Skin epidermis (tissue), 12 donors: Measurements from ENCODE around the gene RAD51D.
"Not testable (repeated sequence)": the region's sequence is repeated elsewhere in the genome, so short reads cannot be mapped to it uniquely, and the experiment has no call there.

Source experiments
- H3K27ac ChIP-seq, 21 experiments: fragments of 200-600 bp; sonication (generic) in 11 of 21; one replicate each; pipeline ENCODE4 v1.5.0; 2020; ENCODE audit warnings: mild to moderate bottlenecking in 3 of 21, inconsistent platforms in 2 of 21, moderate library complexity in 2 of 21
- H3K4me3 ChIP-seq, 7 experiments: fragments of 200-600 bp; sonication (generic) in 2 of 7; one replicate each; pipeline ENCODE4 v1.5.0; 2020; ENCODE audit warnings: inconsistent platforms in 2 of 7, mild to moderate bottlenecking in 2 of 7, moderate library complexity in 1 of 7

The RAD51D gene

DNA sequence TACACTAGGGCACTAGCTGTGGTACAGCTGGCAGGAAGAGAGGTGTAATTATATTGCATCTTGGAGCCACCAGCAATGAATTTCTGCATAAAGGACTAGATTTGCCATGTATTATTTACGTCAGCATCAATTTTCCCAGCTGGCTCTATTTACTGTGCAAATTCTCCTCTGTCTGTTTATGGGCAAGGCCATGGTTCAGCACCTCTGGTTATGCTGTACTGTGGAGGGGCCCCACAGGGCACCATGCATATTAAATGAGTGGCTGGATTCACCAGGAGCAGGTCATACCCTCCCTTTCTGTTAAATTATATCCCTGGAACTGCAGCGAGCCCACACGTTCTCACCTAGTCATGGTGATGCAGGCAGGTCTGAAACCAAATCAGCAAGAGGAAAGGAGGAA is 19.8 kb downstream of the RAD51D start:
- Histone ChIP-seq H3K4me3 (no peak overlapping the region), H3K27ac (no peak overlapping the region)

DNA sequence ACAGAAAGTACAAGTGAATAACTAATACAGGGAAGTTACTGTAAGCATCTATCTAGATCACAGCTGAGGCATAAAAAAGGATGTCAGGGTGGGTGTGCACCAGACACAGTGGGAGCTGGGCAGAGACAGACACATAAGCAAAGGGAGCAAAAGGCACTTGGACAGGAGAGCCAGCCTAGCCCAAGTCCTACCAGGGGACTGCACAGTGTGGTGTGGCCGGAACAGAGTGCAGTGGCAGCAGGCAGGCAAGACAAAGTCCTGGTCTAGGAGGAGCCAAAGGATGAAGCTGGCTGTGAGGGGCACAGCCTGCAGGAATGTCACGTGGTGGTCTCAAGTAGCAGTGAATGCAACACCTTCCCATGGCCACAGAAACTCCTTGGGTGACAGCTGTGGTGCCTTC is 21.9 kb downstream of the RAD51D start:
- no peak overlapping the region for H3K27ac ChIP-seq

DNA sequence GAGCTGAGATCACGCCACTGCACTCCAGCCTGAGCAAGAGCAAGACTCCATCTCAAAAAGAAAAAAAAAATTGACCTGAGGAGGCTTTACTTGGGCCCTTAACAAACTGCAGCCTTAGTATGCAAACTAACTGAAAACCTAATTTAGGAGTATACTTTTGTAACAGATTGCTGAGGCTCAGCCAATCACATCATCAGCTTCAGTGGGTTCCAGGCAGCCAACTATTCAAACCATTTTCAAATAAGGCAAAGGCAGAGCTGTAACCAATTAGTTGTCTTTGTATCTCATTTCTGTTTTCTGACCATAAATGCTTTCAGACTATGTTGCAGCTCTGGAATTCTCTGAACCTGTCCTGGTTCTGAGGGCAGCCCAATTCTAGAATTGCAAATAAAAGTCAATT is 23.9 kb downstream of the RAD51D start:
- H3K27ac ChIP-seq, result no peak overlapping the region
- no peak overlapping the region for H3K4me3 ChIP-seq

More for the DNA sequence above, 21.9 kb downstream of the RAD51D start:
- no peak overlapping the region for H3K4me3 ChIP-seq

DNA sequence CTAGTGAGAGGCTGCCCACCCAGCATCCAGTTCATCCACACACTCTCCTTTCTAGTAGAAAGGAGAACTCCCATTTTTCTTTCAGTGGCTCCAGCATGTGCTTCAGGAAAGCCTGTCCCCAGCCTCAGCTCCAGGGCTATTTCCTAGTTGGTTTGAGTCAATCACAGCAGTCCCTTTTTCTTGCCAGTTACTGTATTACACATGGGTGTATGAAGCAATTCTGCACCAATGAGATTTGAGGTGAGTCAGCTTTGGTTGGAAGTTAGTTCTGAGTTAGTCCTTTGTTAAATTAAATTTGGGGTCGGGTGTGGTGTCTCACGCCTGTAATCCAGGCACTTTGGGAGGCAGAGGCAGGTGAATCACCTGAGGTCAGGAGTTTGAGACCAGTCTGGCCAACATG is 24.8 kb downstream of the RAD51D start:
- no peak overlapping the region for H3K27ac ChIP-seq
- no peak overlapping the region for H3K4me3 ChIP-seq

DNA sequence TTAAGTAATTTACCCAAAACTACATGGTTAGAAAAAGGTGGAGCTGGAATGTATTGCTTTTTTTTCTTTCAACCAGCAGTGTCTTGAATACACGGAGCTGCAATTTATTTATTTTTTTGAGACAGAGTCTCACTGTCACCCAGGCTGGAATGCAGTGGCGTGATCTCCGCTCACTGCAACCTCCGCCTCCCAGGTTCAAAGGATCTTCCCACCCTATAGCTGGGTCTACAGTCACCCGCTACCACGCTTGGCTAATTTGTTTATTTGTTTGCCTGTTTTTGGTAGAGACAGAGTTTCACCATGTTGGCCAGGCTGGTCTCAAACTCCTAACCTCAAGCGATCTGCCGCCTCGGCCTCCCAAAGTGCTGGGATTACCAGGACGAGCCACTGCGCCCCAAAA is 29.0 kb downstream of the RAD51D start:
- H3K27ac ChIP-seq, result peak overlapping the region in 1 of 21 experiments; percentile 12
- H3K4me3 ChIP-seq, result not testable (repeated sequence)

DNA sequence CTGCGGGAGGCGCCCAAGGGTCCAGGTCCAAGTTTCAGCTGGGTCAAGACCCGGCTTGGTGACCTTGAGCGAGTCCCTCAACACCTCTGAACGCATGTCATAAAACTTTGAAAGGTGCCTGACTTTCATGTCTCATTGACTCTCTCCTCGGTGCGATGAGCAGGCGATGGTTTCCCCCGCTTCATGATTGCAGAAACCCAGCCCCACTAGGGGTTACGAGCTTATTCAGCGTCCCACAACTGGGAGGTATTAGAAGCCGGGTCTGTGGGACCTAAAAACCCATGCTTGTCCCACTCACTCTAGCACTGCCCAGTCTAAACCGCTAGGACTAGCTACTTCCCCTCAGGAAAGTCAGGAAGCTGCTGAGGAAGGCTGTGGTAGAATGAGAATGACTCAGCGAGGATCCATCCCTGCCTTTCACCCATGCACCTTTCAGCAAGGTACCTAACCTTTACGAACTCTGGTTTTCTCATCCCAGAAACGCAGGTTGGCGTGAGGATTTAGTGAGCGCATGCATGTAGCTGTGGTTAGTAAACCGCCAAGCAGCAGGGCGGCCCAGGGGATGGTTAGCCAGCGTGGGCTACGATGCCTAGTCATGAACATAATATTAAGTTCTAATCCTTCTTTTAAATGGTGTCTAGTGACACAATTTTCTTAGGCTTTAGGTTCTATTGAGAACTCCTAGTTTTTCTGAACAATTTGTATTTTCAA is 29.9 kb downstream of the RAD51D start:
- Histone ChIP-seq H3K27ac (peak overlapping the region in 20 of 21 experiments; percentile 29 to 99 (median 93)), H3K4me3 (peak overlapping the region; percentile 74 to 96 (median 93))

DNA sequence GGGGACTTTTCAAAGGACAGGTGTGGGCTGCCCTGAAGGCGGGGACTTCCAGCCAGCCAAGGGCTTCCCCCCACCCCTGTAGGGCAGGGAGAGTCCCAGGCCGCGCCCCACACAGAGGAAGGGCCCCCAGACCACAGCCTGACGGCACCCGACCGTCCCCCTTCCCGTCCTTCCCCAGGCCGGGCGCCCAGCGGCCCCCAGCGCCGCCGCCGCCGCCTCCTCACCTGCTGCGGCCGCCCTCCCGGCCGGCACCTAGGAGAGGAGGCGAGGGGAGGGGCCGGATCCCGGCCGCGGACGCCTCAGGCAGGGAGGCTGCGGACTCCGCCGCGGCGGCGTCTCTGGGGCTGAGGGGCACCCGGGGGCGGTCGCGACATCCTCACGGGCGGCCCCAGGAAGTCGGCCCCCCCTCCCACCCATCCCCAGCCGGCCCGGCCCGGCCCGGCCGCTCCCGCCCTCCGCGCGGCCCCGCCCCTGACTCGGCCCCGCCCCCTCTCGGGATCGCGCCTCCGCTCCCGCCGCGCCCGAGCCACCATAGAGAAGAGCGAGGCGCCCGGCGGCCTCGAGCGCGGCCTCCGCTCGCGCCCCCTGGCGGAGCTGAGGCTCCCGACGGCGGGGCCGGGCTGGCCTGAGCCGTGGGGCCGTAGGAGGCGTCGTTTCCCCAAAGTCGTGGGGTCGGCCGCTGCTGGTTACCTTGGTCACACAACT is 30.6 kb downstream of the RAD51D start:
- H3K27ac ChIP-seq, result peak overlapping the region; percentile 66 to 99 (median 93)
- H3K4me3 ChIP-seq, result peak overlapping the region; percentile 74 to 96 (median 93)

DNA sequence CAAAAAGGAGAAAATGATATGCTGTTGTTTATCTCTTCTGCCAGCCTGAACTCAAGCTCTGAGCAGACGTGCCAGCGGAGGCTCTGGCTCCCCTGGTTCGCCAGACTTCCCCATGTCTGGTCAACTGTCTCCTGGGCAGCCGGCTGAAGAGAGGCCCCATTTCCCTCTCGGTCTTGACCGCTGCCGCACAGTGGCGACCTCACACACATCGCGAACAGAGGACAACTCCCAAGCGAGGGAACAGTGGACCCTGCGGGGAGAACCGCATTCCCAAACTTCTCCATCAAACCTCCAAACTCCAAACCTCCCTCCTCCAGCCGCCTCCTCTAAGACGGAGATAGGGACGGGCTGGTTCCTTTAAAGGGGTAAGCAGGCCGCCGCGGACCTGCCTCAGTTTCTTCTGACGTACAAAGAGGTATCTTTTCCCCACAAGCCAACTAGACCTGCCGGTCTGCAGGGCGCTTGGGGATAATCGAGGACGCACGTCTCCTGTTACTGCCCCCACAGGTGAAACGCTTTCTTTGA is 31.2 kb downstream of the RAD51D start:
- peak overlapping the region; percentile 74 to 96 (median 93) for H3K4me3 ChIP-seq
- H3K27ac ChIP-seq, result peak overlapping the region; percentile 66 to 99 (median 93)

DNA sequence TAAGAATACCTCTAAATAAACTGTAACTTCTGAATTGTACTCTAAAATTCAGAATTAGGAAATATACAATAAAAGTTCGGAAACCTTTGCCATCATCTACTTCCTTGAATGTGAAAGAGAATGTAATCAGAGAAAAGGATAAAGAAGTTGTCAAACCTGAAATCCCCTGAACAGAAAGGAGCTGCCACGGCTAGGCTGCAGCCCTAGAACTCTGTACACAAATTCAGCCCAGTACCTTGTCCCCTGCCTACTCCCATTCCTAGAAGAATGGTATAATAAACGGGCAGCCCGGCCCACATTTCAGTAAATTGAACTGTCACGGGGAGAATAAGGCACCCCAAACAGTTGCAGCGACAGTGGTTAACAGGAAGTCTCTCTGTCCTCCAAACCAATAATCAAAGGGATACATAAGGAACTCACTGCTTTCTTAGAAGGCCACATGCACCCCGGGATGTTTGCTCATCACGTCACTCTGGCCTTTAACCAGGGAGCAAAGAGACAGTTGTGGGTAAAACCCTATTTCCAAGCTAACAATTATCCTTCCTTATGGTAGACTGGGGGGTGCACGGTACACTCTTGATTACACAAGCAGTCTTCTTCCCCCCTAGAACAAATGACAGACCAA is 31.8 kb downstream of the RAD51D start:
- peak overlapping the region in 20 of 21 experiments; percentile 82 to 99 (median 93) for H3K27ac ChIP-seq

DNA sequence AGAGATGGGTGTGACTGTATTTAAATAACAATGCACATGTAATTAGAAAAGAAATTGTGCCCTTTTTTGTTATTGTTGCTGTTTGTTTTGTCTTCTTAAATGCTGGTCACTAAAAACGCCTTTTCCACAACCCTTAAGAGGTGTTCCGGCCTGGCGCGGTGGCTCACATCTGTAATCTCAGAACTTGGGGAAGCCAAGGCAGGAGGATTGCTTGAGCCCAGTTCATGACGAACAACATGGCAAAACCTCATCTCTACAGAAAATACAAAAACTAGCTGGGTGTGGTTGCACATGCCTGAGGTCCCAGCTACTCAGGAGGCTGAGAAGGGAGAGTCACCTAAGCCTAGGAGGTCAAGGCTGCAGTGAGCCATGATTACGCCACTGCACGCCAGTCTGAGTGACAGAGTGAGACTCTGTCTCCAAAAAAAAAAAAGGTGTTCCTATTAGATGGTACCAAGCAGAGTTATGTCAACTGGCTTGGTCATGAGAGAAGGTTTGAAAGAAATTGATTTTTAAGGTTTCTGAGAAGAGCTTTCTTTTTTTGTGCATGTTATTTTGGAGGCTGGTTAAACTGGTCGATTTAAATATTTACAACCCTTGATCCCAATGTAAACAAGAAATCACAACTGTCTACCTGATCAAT is 32.6 kb downstream of the RAD51D start:
- Histone ChIP-seq H3K27ac (peak overlapping the region in 7 of 21 experiments; percentile 32 to 99 (median 93)), H3K4me3 (peak overlapping the region in 3 of 7 experiments; percentile 4 to 95 (median 93))

More for the DNA sequence above, 31.8 kb downstream of the RAD51D start:
- peak overlapping the region; percentile 74 to 96 (median 93) for H3K4me3 ChIP-seq

DNA sequence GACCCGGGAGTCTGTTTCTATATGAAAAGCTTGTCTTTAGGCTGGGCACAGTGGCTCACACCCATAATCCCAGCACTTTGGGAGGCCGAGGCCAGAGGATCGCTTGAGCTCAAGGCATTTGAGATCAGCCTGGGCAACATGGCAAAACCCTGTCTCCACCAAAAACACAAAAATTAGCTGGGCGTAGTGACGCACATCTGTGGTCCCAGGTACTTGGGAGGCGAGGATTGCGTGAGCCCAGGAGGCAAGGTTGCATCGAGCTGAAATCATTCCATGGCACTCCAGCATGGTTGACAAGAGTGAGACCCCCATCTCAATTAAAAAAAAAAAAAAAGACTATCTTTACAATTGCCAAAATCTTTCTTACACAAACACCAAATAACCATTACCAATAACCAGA is 33.5 kb downstream of the RAD51D start:
- Histone ChIP-seq H3K27ac (peak overlapping the region in 5 of 21 experiments; percentile 3 to 98 (median 37)), H3K4me3 (no peak overlapping the region)

DNA sequence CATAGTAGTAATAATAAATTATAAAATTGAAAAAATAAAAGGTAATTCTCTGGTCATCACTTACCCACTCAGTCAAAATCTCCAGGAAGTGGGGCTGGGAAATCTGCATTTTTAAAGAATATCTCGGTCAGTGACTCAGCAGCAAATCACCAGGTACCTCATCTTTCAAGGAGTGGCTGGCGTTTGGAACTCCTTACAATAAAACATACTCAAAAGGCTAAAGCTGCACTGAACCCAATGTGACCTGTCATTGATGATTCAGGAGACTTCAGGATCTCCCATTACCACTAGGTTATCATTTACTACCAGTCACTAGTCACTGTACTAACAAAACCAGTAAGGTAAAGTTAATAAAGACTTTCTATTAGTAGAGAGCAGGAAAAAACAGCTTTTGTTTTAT is 34.7 kb downstream of the RAD51D start:
- Histone ChIP-seq H3K4me3 (no peak overlapping the region), H3K27ac (peak overlapping the region in 2 of 21 experiments; percentile 3 to 98)

DNA sequence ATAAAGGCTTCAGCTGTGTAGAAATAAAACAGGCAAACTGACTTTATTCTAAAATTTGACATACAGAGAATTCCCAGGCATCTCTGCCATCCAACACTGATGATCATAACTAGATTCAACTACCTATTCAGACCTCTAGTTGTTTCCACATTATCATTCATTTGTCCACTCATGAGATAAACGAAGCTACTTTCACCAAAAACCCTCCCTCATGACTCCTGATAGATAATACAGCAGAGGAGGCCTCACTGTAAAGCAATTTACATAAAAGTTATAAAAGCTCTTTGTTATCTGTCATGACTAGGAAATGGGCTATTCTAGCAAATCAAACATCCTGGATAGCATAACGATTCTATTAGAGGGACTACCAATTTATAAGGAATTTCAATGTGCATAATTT is 36.6 kb downstream of the RAD51D start:
- Histone ChIP-seq H3K27ac (peak overlapping the region in 2 of 21 experiments; percentile 5 to 43), H3K4me3 (no peak overlapping the region)

DNA sequence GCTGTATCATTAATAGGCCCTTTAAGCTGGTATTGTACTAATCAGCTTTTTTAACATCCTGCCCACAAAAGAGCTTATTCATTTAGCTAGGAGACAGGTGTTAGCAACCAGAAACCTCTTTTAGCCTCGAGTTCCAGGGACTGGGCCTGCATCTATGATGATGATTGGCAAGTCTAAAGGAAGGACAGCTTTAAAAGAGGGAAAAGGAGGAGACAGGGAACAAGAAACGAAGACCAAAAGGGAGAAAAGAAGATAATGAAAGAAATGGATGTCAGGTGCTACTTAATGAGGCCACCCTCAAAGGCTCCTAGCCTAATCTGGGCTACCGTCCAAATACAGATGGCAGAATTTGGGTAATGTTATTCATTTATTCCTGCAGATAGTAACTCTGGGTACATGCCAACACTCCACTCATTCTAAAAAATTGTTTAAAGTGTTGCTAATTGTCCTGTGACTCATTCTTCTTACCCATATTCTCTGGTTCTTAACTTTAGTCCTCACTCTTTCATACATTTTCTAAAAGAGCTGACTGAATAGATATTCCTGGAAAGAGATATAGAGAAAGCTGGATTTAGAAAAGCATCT is 37.5 kb downstream of the RAD51D start:
- H3K27ac ChIP-seq, result peak overlapping the region in 4 of 21 experiments; percentile 5 to 66 (median 41)
- no peak overlapping the region for H3K4me3 ChIP-seq

DNA sequence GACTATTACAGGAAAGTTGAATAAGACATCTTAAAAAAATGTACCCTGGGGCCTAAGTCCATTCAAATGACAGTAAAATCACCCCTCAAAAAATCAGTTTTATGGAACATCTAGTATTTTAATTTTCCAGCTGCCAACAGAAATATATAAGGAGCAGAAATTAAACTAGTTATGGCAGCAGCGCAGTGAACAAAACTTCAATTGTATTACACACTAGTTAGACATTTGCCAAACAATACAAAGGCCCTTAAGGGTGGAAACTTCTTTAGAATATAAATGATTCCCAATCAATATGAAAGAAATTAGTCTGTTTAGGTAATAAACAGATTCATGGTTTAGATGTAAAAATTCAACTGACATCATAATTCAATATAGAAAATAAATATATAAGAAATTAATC is 38.0 kb downstream of the RAD51D start:
- no peak overlapping the region for H3K4me3 ChIP-seq
- H3K27ac ChIP-seq, result peak overlapping the region in 2 of 21 experiments; percentile 31 to 43

DNA sequence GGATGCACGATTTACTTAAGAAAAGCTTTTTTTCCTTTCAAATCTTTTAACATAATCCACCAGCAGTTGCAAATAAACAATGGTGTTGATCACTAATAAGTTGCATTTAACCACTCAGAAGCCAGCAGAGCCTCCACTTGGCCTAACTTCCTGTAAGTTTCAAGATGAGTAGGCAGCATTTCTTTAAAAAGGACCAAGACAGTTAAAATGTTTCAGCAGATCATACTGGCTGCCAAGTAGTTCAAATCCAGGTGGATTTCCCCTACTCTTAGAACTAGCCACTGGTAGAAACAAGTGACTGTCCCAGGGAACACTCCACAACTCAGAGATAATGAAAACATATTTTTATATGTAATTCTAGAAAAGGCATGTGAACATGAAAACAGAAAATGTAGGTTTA is 39.1 kb downstream of the RAD51D start:
- peak overlapping the region in 5 of 21 experiments; percentile 5 to 43 (median 35) for H3K27ac ChIP-seq
- H3K4me3 ChIP-seq, result no peak overlapping the region

DNA sequence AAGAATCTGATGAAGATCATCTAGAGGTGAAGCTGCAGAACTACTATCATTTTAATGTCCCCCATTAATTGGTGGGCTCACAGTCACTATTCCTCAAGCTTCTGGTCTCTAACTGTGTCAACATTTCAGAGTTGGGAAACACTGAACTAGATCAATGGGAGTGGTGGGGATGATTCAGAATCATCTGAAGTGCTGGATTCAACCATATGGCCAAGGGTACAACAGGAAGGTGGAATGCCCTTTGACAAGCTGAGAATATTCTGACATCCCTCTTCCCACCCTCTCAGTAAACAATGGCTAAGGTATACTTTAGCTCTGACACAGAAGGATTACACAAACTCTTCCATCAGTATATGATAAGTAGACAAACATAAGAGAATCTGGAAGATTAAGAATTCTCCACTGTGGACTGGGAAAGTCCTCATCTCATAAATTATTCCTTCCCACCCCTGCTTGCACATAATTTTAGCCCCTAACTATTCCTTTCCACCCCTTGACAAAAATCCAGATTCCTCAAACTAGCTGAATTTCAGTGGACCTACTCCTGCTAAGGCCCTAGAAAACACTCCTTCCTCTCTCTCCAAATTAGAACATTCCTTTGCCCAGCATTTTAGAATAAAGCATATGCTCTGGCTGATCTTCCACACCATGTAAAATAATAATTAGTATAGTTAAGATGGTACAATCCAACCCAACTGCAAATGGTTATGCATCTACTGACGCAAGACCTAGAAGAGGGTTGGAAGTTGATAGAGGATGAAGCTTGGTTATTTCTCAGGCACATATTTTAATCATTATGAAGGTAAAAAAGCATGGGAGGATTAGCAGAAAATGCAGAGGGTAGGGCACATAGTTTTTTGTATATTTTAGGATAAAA is 39.9 kb downstream of the RAD51D start:
- Histone ChIP-seq H3K4me3 (no peak overlapping the region), H3K27ac (peak overlapping the region in 5 of 21 experiments; percentile 5 to 43 (median 31))

DNA sequence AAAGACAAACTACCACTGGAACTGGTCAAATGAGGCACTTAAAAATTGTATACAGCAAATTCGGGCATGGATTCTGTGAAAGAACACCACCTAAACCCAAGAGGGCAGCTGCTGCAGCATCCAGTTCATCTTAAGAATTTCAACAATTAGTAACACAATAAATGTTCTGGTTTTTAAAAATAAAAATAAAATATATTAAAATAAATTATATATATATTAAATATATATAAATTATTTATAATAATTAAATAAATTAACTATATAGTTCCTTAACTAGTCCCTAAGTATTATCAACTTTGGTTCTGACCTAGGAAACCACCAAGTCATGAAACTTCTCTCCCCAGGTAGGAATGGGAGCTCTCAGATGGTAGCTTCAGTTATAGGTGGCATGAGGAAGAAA is 42.8 kb downstream of the RAD51D start:
- H3K27ac ChIP-seq, result no peak overlapping the region
- H3K4me3 ChIP-seq, result no peak overlapping the region
